Suprapubic skin (tissue), 3 donors: Measurements from ENCODE around the gene ZNF598.

Experiments used
- CTCF ChIP-seq, 2 donors: fragments of 200-600 bp in 1 of 2; fragments of 450-650 bp in 1 of 2; sonication (generic) in 1 of 2; IDR thresholded peaks; one replicate each; pipeline ENCODE4 v1.5.1; 2016 to 2019; ENCODE audit warnings: antibody characterized with exemption in 2 of 2, mild to moderate bottlenecking in 1 of 2, moderate library complexity in 1 of 2
- EP300 ChIP-seq: sonication (generic); formaldehyde crosslinking; IDR thresholded peaks from one replicate; pipeline ENCODE4 v1.6.1; 2017; ENCODE audit warnings: antibody characterized with exemption
- POLR2A ChIP-seq, 2 donors: fragments of 450-650 bp; IDR thresholded peaks; one replicate each; pipeline ENCODE4 v1.6.1; 2017; ENCODE audit warnings: antibody characterized with exemption in 2 of 2, mild to moderate bottlenecking in 2 of 2, moderate library complexity in 2 of 2

- TF ChIP-seq POLR2A (IDR thresholded peaks at IDR 0.05) = no peak
- no peak for TF ChIP-seq CTCF (IDR thresholded peaks at IDR 0.05)
- TF ChIP-seq EP300 = no peak
Observed at GRCh38 chr16:2009164-2009711, 383 bp downstream of the ZNF598 start.
